Measurements from ENCODE around the gene LYPD1. TPM values are rescaled to one million over a fixed set of nuclear protein-coding genes. Genes with fewer than 3 reads are reported as not detected.
A peak's percentile ranks its signal among the peaks of the same experiment; 100 is the strongest.

Gene LYPD1
- total RNA-seq, 1 donor from 2014 or later: 61.6 TPM

- Histone ChIP-seq H3K4me2 (ENCODE audit: low read length) (no peak overlapping the region), H2AFZ (ENCODE audit: low read depth, low read length) (no peak overlapping the region), H3K9ac (ENCODE audit: low read length) (no peak overlapping the region), H3K4me3 (ENCODE audit: insufficient read depth, low read depth, low read length) (no peak overlapping the region), H3K9me3 (ENCODE audit: insufficient read depth, low read depth, low read length) (no peaks in the 10 kb centered on the region), H3K4me1 (ENCODE audit: insufficient read depth, low read length) (peaks cover 6% of the 10 kb centered on the region), H3K27me3 (ENCODE audit: insufficient read depth, low read length) (no peaks in the 10 kb centered on the region), H3K79me2 (ENCODE audit: insufficient read depth, low read length) (no peaks in the 10 kb centered on the region), H3K27ac (ENCODE audit: low read depth, low read length) (no peak overlapping the region), H4K20me1 (ENCODE audit: insufficient read depth, low read length) (no peaks in the 10 kb centered on the region), H3K36me3 (ENCODE audit: insufficient read depth, low read length) (no peaks in the 10 kb centered on the region)
- TF ChIP-seq CTCF (IDR thresholded peaks at IDR 0.05; ENCODE audit: insufficient read depth, low read depth, low read length) (no peak), EZH2 (IDR thresholded peaks at IDR 0.05; ENCODE audit: insufficient read depth, low read length) (no peak)
- Mint-ChIP-seq H3K9me3 (ENCODE audit: unreplicated experiment) (peaks cover 2% of the 10 kb centered on the region), H3K27me3 (ENCODE audit: low read depth, unreplicated experiment) (no peaks in the 10 kb centered on the region), H3K36me3 (ENCODE audit: low read depth, unreplicated experiment) (no peaks in the 10 kb centered on the region), H3K4me1 (ENCODE audit: low read depth, unreplicated experiment) (peaks cover 3% of the 10 kb centered on the region), H3K4me3 (ENCODE audit: unreplicated experiment) (no peak overlapping the region), H3K27ac (ENCODE audit: unreplicated experiment) (no peak overlapping the region)
- DNase-seq (ENCODE audit: low read depth): no peak
- FAIRE-seq: no peak
Observed at GRCh38 chr2:132621131-132621875, 48.7 kb downstream of the LYPD1 start.

- DNase-seq (ENCODE audit: low read depth) (peak; percentile 27), FAIRE-seq (no peak)
- TF ChIP-seq CTCF (IDR thresholded peaks at IDR 0.05; ENCODE audit: insufficient read depth, low read depth, low read length) (no peak), EZH2 (IDR thresholded peaks at IDR 0.05; ENCODE audit: insufficient read depth, low read length) (no peak)
- H3K4me2 ChIP-seq (ENCODE audit: low read length): no peak overlapping the region
- Mint-ChIP-seq H3K4me3 (ENCODE audit: unreplicated experiment) (no peak overlapping the region), H3K27ac (ENCODE audit: unreplicated experiment) (no peak overlapping the region), H3K4me1 (ENCODE audit: low read depth, unreplicated experiment) (peaks cover 3% of the 10 kb centered on the region), H3K36me3 (ENCODE audit: low read depth, unreplicated experiment) (no peaks in the 10 kb centered on the region), H3K9me3 (ENCODE audit: unreplicated experiment) (peaks cover 2% of the 10 kb centered on the region), H3K27me3 (ENCODE audit: low read depth, unreplicated experiment) (no peaks in the 10 kb centered on the region)
- H3K27me3 ChIP-seq (ENCODE audit: insufficient read depth, low read length): no peaks in the 10 kb centered on the region
- H3K9me3 ChIP-seq (ENCODE audit: insufficient read depth, low read depth, low read length): no peaks in the 10 kb centered on the region
- no peak overlapping the region for H3K4me3 ChIP-seq (ENCODE audit: insufficient read depth, low read depth, low read length)
- H3K27ac ChIP-seq (ENCODE audit: low read depth, low read length): no peak overlapping the region
- no peaks in the 10 kb centered on the region for H3K79me2 ChIP-seq (ENCODE audit: insufficient read depth, low read length)
- H3K36me3 ChIP-seq (ENCODE audit: insufficient read depth, low read length): no peaks in the 10 kb centered on the region
- peaks cover 6% of the 10 kb centered on the region for H3K4me1 ChIP-seq (ENCODE audit: insufficient read depth, low read length)
- H3K9ac ChIP-seq (ENCODE audit: low read length): no peak overlapping the region
- no peaks in the 10 kb centered on the region for H4K20me1 ChIP-seq (ENCODE audit: insufficient read depth, low read length)
- no peak overlapping the region for H2AFZ ChIP-seq (ENCODE audit: low read depth, low read length)
Observed at GRCh38 chr2:132620115-132620514, 49.9 kb downstream of the LYPD1 start.

GRCh38 chr2:132618734-132619133 is 51.3 kb downstream of the LYPD1 start:
- Histone ChIP-seq H3K4me3 (ENCODE audit: insufficient read depth, low read depth, low read length) (no peak overlapping the region), H3K9ac (ENCODE audit: low read length) (no peak overlapping the region), H3K27ac (ENCODE audit: low read depth, low read length) (no peak overlapping the region), H3K79me2 (ENCODE audit: insufficient read depth, low read length) (no peaks in the 10 kb centered on the region), H3K4me1 (ENCODE audit: insufficient read depth, low read length) (peaks cover 6% of the 10 kb centered on the region), H3K4me2 (ENCODE audit: low read length) (no peak overlapping the region), H4K20me1 (ENCODE audit: insufficient read depth, low read length) (no peaks in the 10 kb centered on the region), H3K36me3 (ENCODE audit: insufficient read depth, low read length) (no peaks in the 10 kb centered on the region), H3K27me3 (ENCODE audit: insufficient read depth, low read length) (no peaks in the 10 kb centered on the region), H3K9me3 (ENCODE audit: insufficient read depth, low read depth, low read length) (no peaks in the 10 kb centered on the region), H2AFZ (ENCODE audit: low read depth, low read length) (no peak overlapping the region)
- Mint-ChIP-seq H3K9me3 (ENCODE audit: unreplicated experiment) (no peaks in the 10 kb centered on the region), H3K36me3 (ENCODE audit: low read depth, unreplicated experiment) (no peaks in the 10 kb centered on the region), H3K27me3 (ENCODE audit: low read depth, unreplicated experiment) (peaks cover 2% of the 10 kb centered on the region), H3K4me3 (ENCODE audit: unreplicated experiment) (no peak overlapping the region), H3K27ac (ENCODE audit: unreplicated experiment) (no peak overlapping the region), H3K4me1 (ENCODE audit: low read depth, unreplicated experiment) (peaks cover 3% of the 10 kb centered on the region)
- TF ChIP-seq CTCF (IDR thresholded peaks at IDR 0.05; ENCODE audit: insufficient read depth, low read depth, low read length) (no peak), EZH2 (IDR thresholded peaks at IDR 0.05; ENCODE audit: insufficient read depth, low read length) (no peak)
- FAIRE-seq: no peak
- DNase-seq (ENCODE audit: low read depth): no peak
